CD4-positive, alpha-beta memory T cell (primary cell): ENCODE results near the gene SCART1. TPM values are rescaled to one million over a fixed set of nuclear protein-coding genes. Genes with fewer than 3 reads are reported as not detected.

Source experiments
- CTCF ChIA-PET: fragments of 350-600 bp; sonication (Branson Sonifier 250); formaldehyde crosslinking; loops from one replicate; lab custom pipeline; 2021; ENCODE audit warnings: inconsistent platforms; ENCODE audit not compliant: partially characterized antibody; lab: Charles Lee
- POLR2A ChIA-PET: fragments of 350-600 bp; sonication (Branson Sonifier 250); formaldehyde crosslinking; loops from one replicate; lab custom pipeline; 2021; ENCODE audit not compliant: partially characterized antibody; lab: Charles Lee
- DNase-seq, 5 donors: peaks; one replicate each; pipeline versions ENCODE4 v3.0.0 to v3.0.0-alpha.2; 2020 to 2022; ENCODE audit warnings: mixed read lengths in 1 of 5
- H3K27ac ChIP-seq: one replicate; pipeline ENCODE4 v1.7.0; 2013; ENCODE audit warnings: low read depth, low read length
- H3K27me3 ChIP-seq: 2 replicates; pipeline ENCODE4 v1.7.0; 2013; ENCODE audit warnings: mild to moderate bottlenecking, low read length, moderate library complexity; ENCODE audit not compliant: insufficient read depth
- H3K36me3 ChIP-seq: 2 replicates; pipeline ENCODE4 v1.7.0; 2013; ENCODE audit warnings: mild to moderate bottlenecking, low read length, moderate library complexity; ENCODE audit not compliant: insufficient read depth
- H3K4me1 ChIP-seq: 2 replicates; pipeline ENCODE4 v1.7.0; 2013; ENCODE audit warnings: mild to moderate bottlenecking, low read length, moderate library complexity; ENCODE audit not compliant: insufficient read depth
- H3K4me3 ChIP-seq, 2 donors: one replicate each; pipeline ENCODE4 v1.7.0; 2013; ENCODE audit warnings: low read length in 2 of 2, mild to moderate bottlenecking in 1 of 2
- H3K9me3 ChIP-seq, 2 donors: one replicate each; pipeline ENCODE4 v1.7.0; 2013; ENCODE audit warnings: low read length in 2 of 2, control low read depth in 1 of 2; ENCODE audit not compliant: control insufficient read depth in 1 of 2
- H3K27ac Mint-ChIP-seq, 7 donors: one replicate each; pipeline ENCODE4 v1.8.0; 2020 to 2021; ENCODE audit warnings: mixed read lengths in 7 of 7, mild to moderate bottlenecking in 6 of 7, inconsistent platforms in 3 of 7, moderate library complexity in 3 of 7
- H3K27me3 Mint-ChIP-seq, 2 donors: one replicate each; pipeline ENCODE4 v1.8.0; 2020 to 2021; ENCODE audit warnings: mixed read lengths in 2 of 2
- H3K36me3 Mint-ChIP-seq, 2 donors: one replicate each; pipeline ENCODE4 v1.8.0; 2020 to 2021; ENCODE audit warnings: mixed read lengths in 2 of 2, inconsistent platforms in 1 of 2, mild to moderate bottlenecking in 1 of 2
- H3K4me1 Mint-ChIP-seq, 4 donors: one replicate each; pipeline ENCODE4 v1.8.0; 2020 to 2021; ENCODE audit warnings: mixed read lengths in 4 of 4, mild to moderate bottlenecking in 1 of 4
- H3K4me3 Mint-ChIP-seq, 8 donors: one replicate each; pipeline ENCODE4 v1.8.0; 2020 to 2021; ENCODE audit warnings: mixed read lengths in 8 of 8, mild to moderate bottlenecking in 7 of 8, moderate library complexity in 6 of 8, inconsistent platforms in 3 of 8
- H3K9me3 Mint-ChIP-seq, 8 donors: one replicate each; pipeline ENCODE4 v1.8.0; 2020 to 2021; ENCODE audit warnings: mixed read lengths in 8 of 8, mild to moderate bottlenecking in 5 of 8, inconsistent platforms in 3 of 8, moderate library complexity in 1 of 8
- intact Hi-C: fragments of 100-400 bp; cut with micrococcal nuclease; formaldehyde crosslinking; loops from one replicate; pipeline ENCODE4 v1.15.1; 2023
- polyA plus RNA-seq, 2 donors: library from polyadenylated mRNA; unstranded; fragments of 300-500 nt; fragmentation: Illumina TruSeq; gene quantifications; one replicate each; pipeline ENCODE4 v1.2.3, GENCODE V29; 2021
- total RNA-seq, 2 experiments: library from RNA; stranded (reverse); gene quantifications; one replicate each; pipeline ENCODE4 v1.2.3, GENCODE V29; 2021

SCART1 gene
- total and polyA plus RNA-seq, 4 experiments from 2014 or later, result 0.49 to 11.2 (median 5.9) TPM

- CTCF ChIA-PET, result no interaction called here
- H3K27me3 Mint-ChIP-seq, result no peaks in the 10 kb centered on the region
- H3K9me3 ChIP-seq, result no peaks in the 10 kb centered on the region
- DNase-seq, result peak in 1 of 5 donors; percentile 27
- POLR2A ChIA-PET, result no interaction called here
- H3K36me3 ChIP-seq, result no peaks in the 10 kb centered on the region
- no peak overlapping the region for H3K27ac Mint-ChIP-seq
- intact Hi-C loops, result no loop called here
- no peak overlapping the region for H3K4me3 ChIP-seq
- no peaks in the 10 kb centered on the region for H3K9me3 Mint-ChIP-seq
- H3K27me3 ChIP-seq, result no peaks in the 10 kb centered on the region
- H3K27ac ChIP-seq, result no peak overlapping the region
- peaks cover 0 to 7% (median 3%) of the 10 kb centered on the region in 4 donors for H3K4me1 Mint-ChIP-seq
- no peaks in the 10 kb centered on the region for H3K4me1 ChIP-seq
- no peak overlapping the region for H3K4me3 Mint-ChIP-seq
- peaks cover 0 to under 1% of the 10 kb centered on the region in 2 donors for H3K36me3 Mint-ChIP-seq
Measured at GRCh38 chr10:133456041-133456951, 2.6 kb downstream of the SCART1 start.

GRCh38 chr10:133457100-133457841 lies 3.5 kb downstream of the SCART1 start:
- Mint-ChIP-seq H3K27me3 (no peaks in the 10 kb centered on the region), H3K27ac (peak overlapping the region in 1 of 7 donors; percentile 46), H3K36me3 (peaks cover 0 to 2% of the 10 kb centered on the region in 2 donors), H3K4me1 (peaks cover 0 to 7% (median 4%) of the 10 kb centered on the region in 4 donors), H3K4me3 (no peak overlapping the region), H3K9me3 (no peaks in the 10 kb centered on the region)
- Histone ChIP-seq H3K9me3 (no peaks in the 10 kb centered on the region), H3K4me1 (no peaks in the 10 kb centered on the region), H3K27ac (no peak overlapping the region), H3K27me3 (no peaks in the 10 kb centered on the region), H3K4me3 (no peak overlapping the region), H3K36me3 (no peaks in the 10 kb centered on the region)
- ChIA-PET POLR2A (no interaction called here), CTCF (no interaction called here)
- no peak for DNase-seq
- intact Hi-C loops, result no loop called here

- no peak overlapping the region for H3K27ac ChIP-seq
- Mint-ChIP-seq H3K27ac (no peak overlapping the region), H3K4me1 (peaks cover 0 to 9% (median 3%) of the 10 kb centered on the region in 4 donors), H3K36me3 (peaks cover 0 to 2% of the 10 kb centered on the region in 2 donors), H3K4me3 (no peak overlapping the region), H3K27me3 (no peaks in the 10 kb centered on the region), H3K9me3 (no peaks in the 10 kb centered on the region)
- no peaks in the 10 kb centered on the region for H3K4me1 ChIP-seq
- H3K27me3 ChIP-seq, result no peaks in the 10 kb centered on the region
- H3K9me3 ChIP-seq, result no peaks in the 10 kb centered on the region
- no peaks in the 10 kb centered on the region for H3K36me3 ChIP-seq
- ChIA-PET CTCF (no interaction called here), POLR2A (no interaction called here)
- intact Hi-C loops, result no loop called here
- H3K4me3 ChIP-seq, result no peak overlapping the region
- DNase-seq, result no peak
Measured at GRCh38 chr10:133458021-133458709, 4.4 kb downstream of the SCART1 start.

GRCh38 chr10:133458710-133459453 lies 5.1 kb downstream of the SCART1 start:
- Histone ChIP-seq H3K4me1 (no peaks in the 10 kb centered on the region), H3K9me3 (no peaks in the 10 kb centered on the region), H3K27ac (no peak overlapping the region), H3K4me3 (no peak overlapping the region), H3K27me3 (no peaks in the 10 kb centered on the region), H3K36me3 (no peaks in the 10 kb centered on the region)
- intact Hi-C loops, result no loop called here
- CTCF ChIA-PET, result no interaction called here
- DNase-seq, result no peak
- Mint-ChIP-seq H3K9me3 (no peaks in the 10 kb centered on the region), H3K27ac (no peak overlapping the region), H3K4me1 (peaks cover 0 to 12% (median under 1%) of the 10 kb centered on the region in 4 donors), H3K4me3 (no peak overlapping the region), H3K27me3 (no peaks in the 10 kb centered on the region), H3K36me3 (peaks cover 0 to 5% of the 10 kb centered on the region in 2 donors)
- POLR2A ChIA-PET, result no interaction called here

GRCh38 chr10:133459454-133460207 lies 5.9 kb downstream of the SCART1 start:
- H3K27ac Mint-ChIP-seq, result no peak overlapping the region
- POLR2A ChIA-PET, result no interaction called here
- intact Hi-C loops, result no loop called here

GRCh38 chr10:133460208-133460769 lies 6.5 kb downstream of the SCART1 start:
- intact Hi-C loops, result no loop called here
- H3K9me3 Mint-ChIP-seq, result no peaks in the 10 kb centered on the region
- peaks cover 0 to 16% (median under 1%) of the 10 kb centered on the region in 4 donors for H3K4me1 Mint-ChIP-seq
- Histone ChIP-seq H3K27me3 (no peaks in the 10 kb centered on the region), H3K36me3 (no peaks in the 10 kb centered on the region), H3K9me3 (no peaks in the 10 kb centered on the region), H3K27ac (no peak overlapping the region), H3K4me3 (no peak overlapping the region), H3K4me1 (no peaks in the 10 kb centered on the region)
- ChIA-PET POLR2A (no interaction called here), CTCF (no interaction called here)
- peaks cover 0 to 5% of the 10 kb centered on the region in 2 donors for H3K36me3 Mint-ChIP-seq
- H3K27me3 Mint-ChIP-seq, result no peaks in the 10 kb centered on the region
- DNase-seq, result no peak
- no peak overlapping the region for H3K27ac Mint-ChIP-seq
- no peak overlapping the region for H3K4me3 Mint-ChIP-seq

More at GRCh38 chr10:133459454-133460207, 5.9 kb downstream of the SCART1 start:
- H3K9me3 ChIP-seq, result no peaks in the 10 kb centered on the region
- DNase-seq, result no peak
- CTCF ChIA-PET, result no interaction called here
- H3K4me3 ChIP-seq, result no peak overlapping the region
- Mint-ChIP-seq H3K4me1 (peaks cover 0 to 16% (median under 1%) of the 10 kb centered on the region in 4 donors), H3K36me3 (peaks cover 0 to 5% of the 10 kb centered on the region in 2 donors), H3K9me3 (no peaks in the 10 kb centered on the region), H3K27me3 (no peaks in the 10 kb centered on the region), H3K4me3 (no peak overlapping the region)
- no peaks in the 10 kb centered on the region for H3K27me3 ChIP-seq
- no peaks in the 10 kb centered on the region for H3K4me1 ChIP-seq
- no peaks in the 10 kb centered on the region for H3K36me3 ChIP-seq
- H3K27ac ChIP-seq, result no peak overlapping the region
